ENCODE measurements around the gene RBM34.

DNA sequence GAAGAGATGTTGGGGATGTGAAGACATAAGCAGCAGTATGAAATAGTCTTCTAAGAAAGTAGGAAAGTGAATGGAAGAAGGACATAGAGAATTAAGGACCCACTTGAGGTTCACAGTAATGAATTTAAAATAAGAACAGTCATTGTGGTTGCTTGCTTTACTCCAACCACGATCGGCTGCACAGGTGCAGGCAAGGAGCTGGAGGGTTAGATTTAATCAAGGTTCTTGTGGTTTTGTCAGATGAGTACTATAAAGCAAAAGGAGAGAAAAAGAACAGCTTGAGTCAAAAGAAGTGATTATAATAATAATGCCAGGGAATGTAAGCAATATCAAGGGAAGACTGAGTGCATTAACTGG lies 46.1 kb upstream of the RBM34 start:
- TF ChIP-seq, protein P1, sequence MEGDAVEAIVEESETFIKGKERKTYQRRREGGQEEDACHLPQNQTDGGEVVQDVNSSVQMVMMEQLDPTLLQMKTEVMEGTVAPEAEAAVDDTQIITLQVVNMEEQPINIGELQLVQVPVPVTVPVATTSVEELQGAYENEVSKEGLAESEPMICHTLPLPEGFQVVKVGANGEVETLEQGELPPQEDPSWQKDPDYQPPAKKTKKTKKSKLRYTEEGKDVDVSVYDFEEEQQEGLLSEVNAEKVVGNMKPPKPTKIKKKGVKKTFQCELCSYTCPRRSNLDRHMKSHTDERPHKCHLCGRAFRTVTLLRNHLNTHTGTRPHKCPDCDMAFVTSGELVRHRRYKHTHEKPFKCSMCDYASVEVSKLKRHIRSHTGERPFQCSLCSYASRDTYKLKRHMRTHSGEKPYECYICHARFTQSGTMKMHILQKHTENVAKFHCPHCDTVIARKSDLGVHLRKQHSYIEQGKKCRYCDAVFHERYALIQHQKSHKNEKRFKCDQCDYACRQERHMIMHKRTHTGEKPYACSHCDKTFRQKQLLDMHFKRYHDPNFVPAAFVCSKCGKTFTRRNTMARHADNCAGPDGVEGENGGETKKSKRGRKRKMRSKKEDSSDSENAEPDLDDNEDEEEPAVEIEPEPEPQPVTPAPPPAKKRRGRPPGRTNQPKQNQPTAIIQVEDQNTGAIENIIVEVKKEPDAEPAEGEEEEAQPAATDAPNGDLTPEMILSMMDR (IDR thresholded peaks at IDR 0.05), result no peak
- no peak for TF ChIP-seq POLR2AphosphoS5 (IDR thresholded peaks at IDR 0.05; ENCODE audit: low read depth, low read length)
- TF ChIP-seq, protein P2, sequence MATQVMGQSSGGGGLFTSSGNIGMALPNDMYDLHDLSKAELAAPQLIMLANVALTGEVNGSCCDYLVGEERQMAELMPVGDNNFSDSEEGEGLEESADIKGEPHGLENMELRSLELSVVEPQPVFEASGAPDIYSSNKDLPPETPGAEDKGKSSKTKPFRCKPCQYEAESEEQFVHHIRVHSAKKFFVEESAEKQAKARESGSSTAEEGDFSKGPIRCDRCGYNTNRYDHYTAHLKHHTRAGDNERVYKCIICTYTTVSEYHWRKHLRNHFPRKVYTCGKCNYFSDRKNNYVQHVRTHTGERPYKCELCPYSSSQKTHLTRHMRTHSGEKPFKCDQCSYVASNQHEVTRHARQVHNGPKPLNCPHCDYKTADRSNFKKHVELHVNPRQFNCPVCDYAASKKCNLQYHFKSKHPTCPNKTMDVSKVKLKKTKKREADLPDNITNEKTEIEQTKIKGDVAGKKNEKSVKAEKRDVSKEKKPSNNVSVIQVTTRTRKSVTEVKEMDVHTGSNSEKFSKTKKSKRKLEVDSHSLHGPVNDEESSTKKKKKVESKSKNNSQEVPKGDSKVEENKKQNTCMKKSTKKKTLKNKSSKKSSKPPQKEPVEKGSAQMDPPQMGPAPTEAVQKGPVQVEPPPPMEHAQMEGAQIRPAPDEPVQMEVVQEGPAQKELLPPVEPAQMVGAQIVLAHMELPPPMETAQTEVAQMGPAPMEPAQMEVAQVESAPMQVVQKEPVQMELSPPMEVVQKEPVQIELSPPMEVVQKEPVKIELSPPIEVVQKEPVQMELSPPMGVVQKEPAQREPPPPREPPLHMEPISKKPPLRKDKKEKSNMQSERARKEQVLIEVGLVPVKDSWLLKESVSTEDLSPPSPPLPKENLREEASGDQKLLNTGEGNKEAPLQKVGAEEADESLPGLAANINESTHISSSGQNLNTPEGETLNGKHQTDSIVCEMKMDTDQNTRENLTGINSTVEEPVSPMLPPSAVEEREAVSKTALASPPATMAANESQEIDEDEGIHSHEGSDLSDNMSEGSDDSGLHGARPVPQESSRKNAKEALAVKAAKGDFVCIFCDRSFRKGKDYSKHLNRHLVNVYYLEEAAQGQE (IDR thresholded peaks at IDR 0.05; ENCODE audit: insufficient read depth in 1 of 2, low read depth in 2 of 2, low read length in 1 of 2), result no peak
- TF ChIP-seq TCF7L2 (IDR thresholded peaks at IDR 0.05; ENCODE audit: low read depth, low read length), result no peak
- no peak for TF ChIP-seq SIN3A (IDR thresholded peaks at IDR 0.05; ENCODE audit: borderline replicate concordance, insufficient read depth, low read depth, low read length)

Measured in Panc1 (cell line).